Ovary (tissue), 9 donors: ENCODE measurements around the gene ADORA3. TPM values are rescaled to one million over a fixed set of nuclear protein-coding genes. Genes with fewer than 3 reads are reported as not detected.

Experiments
- DNase-seq, 5 donors: peaks; one replicate each; pipeline ENCODE4 v3.0.0-alpha.2; 2019 to 2020
- H3K27ac ChIP-seq, 2 donors: fragments of 200-600 bp; one replicate each; pipeline versions ENCODE4 v1.5.1 to v1.8.0; 2019 to 2022
- H3K27me3 ChIP-seq: fragments of 200-600 bp; one replicate; pipeline ENCODE4 v1.8.0; 2022
- H3K36me3 ChIP-seq: fragments of 200-600 bp; sonication (generic); one replicate; pipeline ENCODE4 v1.5.1; 2019
- H3K4me1 ChIP-seq: one replicate; pipeline ENCODE4 v1.8.1; 2013; ENCODE audit warnings: mild to moderate bottlenecking, moderate library complexity; ENCODE audit not compliant: insufficient read depth
- H3K4me3 ChIP-seq: fragments of 200-600 bp; sonication (generic); one replicate; pipeline ENCODE4 v1.5.1; 2017
- H3K9me3 ChIP-seq, 2 donors: fragments of 200-600 bp in 1 of 2; sonication (generic) in 1 of 2; one replicate each; pipeline versions ENCODE4 v1.5.1 to v1.8.1; 2013 to 2019; ENCODE audit warnings: mild to moderate bottlenecking in 1 of 2, moderate library complexity in 1 of 2
- EP300 ChIP-seq: sonication (generic); formaldehyde crosslinking; IDR thresholded peaks from one replicate; pipeline ENCODE4 v1.6.1; 2017; ENCODE audit warnings: antibody characterized with exemption
- POLR2A ChIP-seq: fragments of 450-650 bp; IDR thresholded peaks from one replicate; pipeline ENCODE4 v1.6.1; 2017; ENCODE audit warnings: antibody characterized with exemption, mild to moderate bottlenecking, moderate library complexity
- WGBS, 3 donors: extraction: QIAGEN DNeasy Blood & Tissue Kit in 1 of 3; methylation state at CpG; one replicate each; pipeline versions ENCODE4 v1.1.5 to v1.1.7; 2013 to 2017; 5-methylcytosine and 5-hydroxymethylcytosine counted together
- intact Hi-C, 4 donors: fragments of 100-400 bp; cut with DNase I; formaldehyde crosslinking; loops; one replicate each; pipeline versions ENCODE4 v1.11.0 to v1.15.1; 2022 to 2023
- polyA plus RNA-seq, 2 donors: library from polyadenylated mRNA; stranded (reverse); fragments of 200-250 nt in 1 of 2; fragments of 350-450 nt in 1 of 2; fragmentation: Illumina TruSeq in 1 of 2; extraction: RNeasy Lipid Tissue Mini Kit (QIAGEN cat#74804) in 1 of 2; gene quantifications; one replicate each; pipeline ENCODE4 v1.2.3, GENCODE V29; 2013 to 2014
- total RNA-seq, 7 donors: library from RNA; depleted of rRNA in 2 of 7; stranded (reverse); fragments of >200 nt in 2 of 7; fragmentation: NEBNext Ultra II Directional in 3 of 7; extraction: Animal tissue kit (Norgen Biotek cat#: 25700) in 3 of 7; gene quantifications; one replicate each; pipeline versions ENCODE4 v1.1.0 to v1.2.4, GENCODE V29; 2016 to 2023
- TF ChIP-seq, protein P1 (sequence below), 3 donors: fragments of 450-650 bp in 2 of 3; fragments of 200-600 bp in 1 of 3; IDR thresholded peaks; one replicate each; pipeline versions ENCODE4 v1.5.1 to v1.8.0; 2016 to 2022; ENCODE audit warnings: antibody characterized with exemption in 3 of 3, mild to moderate bottlenecking in 1 of 3
- donor health status: DM: no; HTN: no; CAD: no; lungs with moderate emphysema.
- donor health status: DM: no; HTN: no; CAD: no.
- donor health status: Bipolar disorder and iron deficiency.
- donor health status: DM: yes; HTN: yes; CAD: no.
- donor health status: DM: no; HTN: no; CAD: no.
- donor health status: DM: yes; HTN: yes; CAD: no.

Gene ADORA3
- total and polyA plus RNA-seq, 9 donors, result 1.4 to 11.1 (median 3.8) TPM

GRCh38 chr1:111542187-111542586, 38.8 kb upstream of the ADORA3 start:
- no peak overlapping the region for H3K27ac ChIP-seq
- H3K4me3 ChIP-seq, result no peak overlapping the region
- TF ChIP-seq POLR2A (no peak), EP300 (no peak)
- TF ChIP-seq, protein P1, sequence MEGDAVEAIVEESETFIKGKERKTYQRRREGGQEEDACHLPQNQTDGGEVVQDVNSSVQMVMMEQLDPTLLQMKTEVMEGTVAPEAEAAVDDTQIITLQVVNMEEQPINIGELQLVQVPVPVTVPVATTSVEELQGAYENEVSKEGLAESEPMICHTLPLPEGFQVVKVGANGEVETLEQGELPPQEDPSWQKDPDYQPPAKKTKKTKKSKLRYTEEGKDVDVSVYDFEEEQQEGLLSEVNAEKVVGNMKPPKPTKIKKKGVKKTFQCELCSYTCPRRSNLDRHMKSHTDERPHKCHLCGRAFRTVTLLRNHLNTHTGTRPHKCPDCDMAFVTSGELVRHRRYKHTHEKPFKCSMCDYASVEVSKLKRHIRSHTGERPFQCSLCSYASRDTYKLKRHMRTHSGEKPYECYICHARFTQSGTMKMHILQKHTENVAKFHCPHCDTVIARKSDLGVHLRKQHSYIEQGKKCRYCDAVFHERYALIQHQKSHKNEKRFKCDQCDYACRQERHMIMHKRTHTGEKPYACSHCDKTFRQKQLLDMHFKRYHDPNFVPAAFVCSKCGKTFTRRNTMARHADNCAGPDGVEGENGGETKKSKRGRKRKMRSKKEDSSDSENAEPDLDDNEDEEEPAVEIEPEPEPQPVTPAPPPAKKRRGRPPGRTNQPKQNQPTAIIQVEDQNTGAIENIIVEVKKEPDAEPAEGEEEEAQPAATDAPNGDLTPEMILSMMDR (IDR thresholded peaks at IDR 0.05), result no peak
- no peaks in the 10 kb centered on the region for H3K27me3 ChIP-seq
- no peaks in the 10 kb centered on the region for H3K9me3 ChIP-seq
- H3K4me1 ChIP-seq, result no peaks in the 10 kb centered on the region
- H3K36me3 ChIP-seq, result no peaks in the 10 kb centered on the region
- no peak for DNase-seq
- intact Hi-C loops, result no loop called here
- WGBS, 3 donors, result 69 to 75% (median 69%) methylated on average over 14 of the region's 14 CpGs

DNA sequence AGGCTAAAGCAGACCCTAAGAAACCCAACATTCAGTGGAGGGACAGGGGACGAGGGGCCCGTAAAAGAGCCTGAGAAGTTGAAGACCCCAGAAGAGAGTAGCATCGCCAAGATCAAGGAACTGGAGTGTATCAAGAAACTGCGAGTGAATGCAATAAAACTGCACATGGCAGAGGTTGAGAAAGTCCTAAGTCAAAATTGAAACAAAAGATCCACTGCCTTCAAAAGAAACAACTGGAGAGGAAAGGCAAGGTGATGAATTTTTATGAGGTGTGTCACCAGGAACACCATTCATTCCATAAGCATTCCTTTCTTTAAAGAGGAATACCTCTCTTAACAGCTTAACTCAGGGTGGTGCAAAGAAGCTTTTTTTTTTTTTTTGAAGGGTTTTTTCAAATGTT, 38.3 kb upstream of the ADORA3 start:
- no peak for DNase-seq
- intact Hi-C loops, result no loop called here
- TF ChIP-seq, protein P1 (IDR thresholded peaks at IDR 0.05), result no peak
- TF ChIP-seq EP300, result no peak
- TF ChIP-seq POLR2A, result no peak
- H3K27me3 ChIP-seq, result no peaks in the 10 kb centered on the region
- H3K9me3 ChIP-seq, result no peaks in the 10 kb centered on the region
- no peak overlapping the region for H3K27ac ChIP-seq
- 78 to 85% (median 80%) methylated on average over 4 of the region's 4 CpGs for WGBS, 3 donors
- no peak overlapping the region for H3K4me3 ChIP-seq
- no peaks in the 10 kb centered on the region for H3K4me1 ChIP-seq
- H3K36me3 ChIP-seq, result no peaks in the 10 kb centered on the region

- Histone ChIP-seq H3K27me3 (no peaks in the 10 kb centered on the region), H3K27ac (no peak overlapping the region), H3K9me3 (no peaks in the 10 kb centered on the region), H3K4me1 (no peaks in the 10 kb centered on the region), H3K36me3 (no peaks in the 10 kb centered on the region), H3K4me3 (no peak overlapping the region)
- intact Hi-C loops, result no loop called here
- WGBS, 3 donors, result 73 to 83% (median 76%) methylated on average over 3 of the region's 3 CpGs
- DNase-seq, result no peak
- TF ChIP-seq EP300 (no peak), POLR2A (no peak)
- TF ChIP-seq, protein P1 (IDR thresholded peaks at IDR 0.05), result no peak
Observed at GRCh38 chr1:111540928-111541327, 37.5 kb upstream of the ADORA3 start.

GRCh38 chr1:111538343-111539025, 35.1 kb upstream of the ADORA3 start:
- no peaks in the 10 kb centered on the region for H3K9me3 ChIP-seq
- H3K27ac ChIP-seq, result no peak overlapping the region
- WGBS, 3 donors, result 77 to 84% (median 82%) methylated on average over 6 of the region's 6 CpGs
- H3K4me3 ChIP-seq, result no peak overlapping the region
- H3K27me3 ChIP-seq, result no peaks in the 10 kb centered on the region
- no peaks in the 10 kb centered on the region for H3K36me3 ChIP-seq
- no peak for DNase-seq
- H3K4me1 ChIP-seq, result no peaks in the 10 kb centered on the region
- TF ChIP-seq POLR2A, result no peak
- TF ChIP-seq, protein P1 (IDR thresholded peaks at IDR 0.05), result no peak
- TF ChIP-seq EP300, result no peak
- intact Hi-C loops, result no loop called here
